DND-41 (cell line): Measurements from ENCODE around the gene TTYH3.

Source experiments
- ATAC-seq: fragments of 200-7000 bp; cut with Tn5 transposase; 3 replicates; pipeline ENCODE4 v1.9.1; 2021; ENCODE audit warnings: low read depth; ENCODE audit not compliant: insufficient read depth
- DNase-seq: peaks from one replicate; pipeline ENCODE4 v3.0.0-alpha.2; 2020
- H2AFZ ChIP-seq: 2 replicates; pipeline ENCODE4 v1.6.0; 2012; ENCODE audit warnings: low read depth, low read length
- H3K27ac ChIP-seq: 2 replicates; pipeline ENCODE4 v1.5.1; 2012; ENCODE audit warnings: low read length, inconsistent platforms
- H3K27me3 ChIP-seq: fragments of 200-600 bp; sonication (generic); 2 replicates; pipeline ENCODE4 v1.6.0; 2012; ENCODE audit warnings: low read length, mild to moderate bottlenecking, inconsistent platforms; ENCODE audit not compliant: insufficient read depth, poor library complexity
- H3K36me3 ChIP-seq: 2 replicates; pipeline ENCODE4 v1.5.1; 2012; ENCODE audit warnings: low read length, inconsistent platforms; ENCODE audit not compliant: insufficient read depth
- H3K4me1 ChIP-seq: 2 replicates; pipeline ENCODE4 v1.5.1; 2012; ENCODE audit warnings: mild to moderate bottlenecking, low read length; ENCODE audit not compliant: insufficient read depth
- H3K4me2 ChIP-seq: 2 replicates; pipeline ENCODE4 v1.6.0; 2012; ENCODE audit warnings: mild to moderate bottlenecking, moderate library complexity, low read length, inconsistent platforms; ENCODE audit not compliant: insufficient read depth
- H3K4me3 ChIP-seq, 2 experiments: fragments of 200-600 bp in 1 of 2; shearing (Covaris generic) in 1 of 2; 2 replicates each; pipeline ENCODE4 v1.5.1; 2012 to 2016; ENCODE audit warnings: inconsistent platforms in 2 of 2, low read length in 2 of 2, mild to moderate bottlenecking in 2 of 2, low read depth in 1 of 2, moderate library complexity in 1 of 2
- H3K79me2 ChIP-seq: 2 replicates; pipeline ENCODE4 v1.6.0; 2012; ENCODE audit warnings: low read length, inconsistent platforms; ENCODE audit not compliant: insufficient read depth
- H3K9ac ChIP-seq: 2 replicates; pipeline ENCODE4 v1.6.0; 2012; ENCODE audit warnings: low read depth, mild to moderate bottlenecking, inconsistent platforms, low read length, moderate library complexity
- H3K9me3 ChIP-seq: 2 replicates; pipeline ENCODE4 v1.5.1; 2012; ENCODE audit warnings: low read length, moderate library complexity, mild to moderate bottlenecking, inconsistent platforms; ENCODE audit not compliant: insufficient read depth, severe bottlenecking
- H4K20me1 ChIP-seq: 2 replicates; pipeline ENCODE4 v1.6.0; 2012; ENCODE audit warnings: low read length; ENCODE audit not compliant: insufficient read depth
- EZH2 ChIP-seq: IDR thresholded peaks from 3 replicates; pipeline ENCODE4 v1.6.1; 2012; ENCODE audit warnings: borderline replicate concordance, low read depth, mild to moderate bottlenecking, moderate library complexity, low read length, inconsistent platforms; ENCODE audit not compliant: severe bottlenecking
- TF ChIP-seq, protein P1 (sequence below): IDR thresholded peaks from 2 replicates; pipeline ENCODE4 v1.5.1; 2012; ENCODE audit warnings: borderline replicate concordance, low read length, moderate library complexity, mild to moderate bottlenecking; ENCODE audit not compliant: poor library complexity, severe bottlenecking; ENCODE audit errors: extremely low read depth

The TTYH3 gene

GRCh38 chr7:2627258-2628129 lies 4.3 kb upstream of the TTYH3 start:
- Histone ChIP-seq H3K27ac (no peak overlapping the region), H3K4me3 (no peak overlapping the region), H3K27me3 (no peaks in the 10 kb centered on the region), H3K36me3 (no peaks in the 10 kb centered on the region; the same call in 1 of the 2 replicates), H3K4me2 (no peak overlapping the region), H2AFZ (no peak overlapping the region), H4K20me1 (peaks cover 3% of the 10 kb centered on the region), H3K9ac (no peak overlapping the region), H3K4me1 (peaks cover 6% of the 10 kb centered on the region), H3K79me2 (peaks cover 10% of the 10 kb centered on the region), H3K9me3 (no peaks in the 10 kb centered on the region)
- ATAC-seq (no peak), DNase-seq (no peak)
- no peak for TF ChIP-seq EZH2

- no peak overlapping the region for H3K27ac ChIP-seq
- H3K4me1 ChIP-seq: peaks cover 6% of the 10 kb centered on the region
- no peaks in the 10 kb centered on the region for H3K27me3 ChIP-seq
- H3K9ac ChIP-seq: no peak overlapping the region
- ATAC-seq (no peak), DNase-seq (no peak)
- H4K20me1 ChIP-seq: peaks cover 9% of the 10 kb centered on the region
- no peaks in the 10 kb centered on the region; the same call in 1 of the 2 replicates for H3K36me3 ChIP-seq
- H3K79me2 ChIP-seq: peaks cover 16% of the 10 kb centered on the region
- TF ChIP-seq, protein P1, sequence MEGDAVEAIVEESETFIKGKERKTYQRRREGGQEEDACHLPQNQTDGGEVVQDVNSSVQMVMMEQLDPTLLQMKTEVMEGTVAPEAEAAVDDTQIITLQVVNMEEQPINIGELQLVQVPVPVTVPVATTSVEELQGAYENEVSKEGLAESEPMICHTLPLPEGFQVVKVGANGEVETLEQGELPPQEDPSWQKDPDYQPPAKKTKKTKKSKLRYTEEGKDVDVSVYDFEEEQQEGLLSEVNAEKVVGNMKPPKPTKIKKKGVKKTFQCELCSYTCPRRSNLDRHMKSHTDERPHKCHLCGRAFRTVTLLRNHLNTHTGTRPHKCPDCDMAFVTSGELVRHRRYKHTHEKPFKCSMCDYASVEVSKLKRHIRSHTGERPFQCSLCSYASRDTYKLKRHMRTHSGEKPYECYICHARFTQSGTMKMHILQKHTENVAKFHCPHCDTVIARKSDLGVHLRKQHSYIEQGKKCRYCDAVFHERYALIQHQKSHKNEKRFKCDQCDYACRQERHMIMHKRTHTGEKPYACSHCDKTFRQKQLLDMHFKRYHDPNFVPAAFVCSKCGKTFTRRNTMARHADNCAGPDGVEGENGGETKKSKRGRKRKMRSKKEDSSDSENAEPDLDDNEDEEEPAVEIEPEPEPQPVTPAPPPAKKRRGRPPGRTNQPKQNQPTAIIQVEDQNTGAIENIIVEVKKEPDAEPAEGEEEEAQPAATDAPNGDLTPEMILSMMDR: no peak
- no peak for TF ChIP-seq EZH2
- H3K4me2 ChIP-seq: no peak overlapping the region
- no peak overlapping the region for H2AFZ ChIP-seq
- no peak overlapping the region for H3K4me3 ChIP-seq
- no peaks in the 10 kb centered on the region for H3K9me3 ChIP-seq
These were observed 3.7 kb upstream of the TTYH3 start for GRCh38 chr7:2628130-2628482.

GRCh38 chr7:2628891-2629290 lies 2.9 kb upstream of the TTYH3 start:
- H3K27ac ChIP-seq: no peak overlapping the region
- no peak for DNase-seq
- peaks cover 4% of the 10 kb centered on the region; the same call in 1 of the 2 replicates for H3K36me3 ChIP-seq
- H3K27me3 ChIP-seq: no peaks in the 10 kb centered on the region
- H2AFZ ChIP-seq: no peak overlapping the region
- H3K4me3 ChIP-seq: no peak overlapping the region
- no peaks in the 10 kb centered on the region for H3K9me3 ChIP-seq
- peaks cover 15% of the 10 kb centered on the region for H4K20me1 ChIP-seq
- no peak overlapping the region for H3K4me2 ChIP-seq
- H3K4me1 ChIP-seq: peaks cover 12% of the 10 kb centered on the region
- TF ChIP-seq, protein P1: no peak
- TF ChIP-seq EZH2: no peak
- H3K9ac ChIP-seq: no peak overlapping the region
- ATAC-seq: no peak
- peaks cover 24% of the 10 kb centered on the region for H3K79me2 ChIP-seq
